B cell (primary cell): Measurements from ENCODE around the gene KCNG4. TPM values are rescaled to one million over a fixed set of nuclear protein-coding genes. Genes with fewer than 3 reads are reported as not detected.

Source experiments
- ATAC-seq: fragments of 200-7000 bp; cut with Tn5 transposase; one replicate; pipeline ENCODE4 v1.10.0; 2021; ENCODE audit warnings: low read depth, mild to moderate bottlenecking, moderate number of reproducible peaks, moderate library complexity
- CTCF ChIA-PET: fragments of 350-600 bp; sonication (Branson Sonifier 250); formaldehyde crosslinking; loops from one replicate; lab custom pipeline; 2021; ENCODE audit warnings: antibody characterized with exemption, inconsistent platforms; lab: Charles Lee
- POLR2A ChIA-PET: fragments of 350-600 bp; sonication (Branson Sonifier 250); formaldehyde crosslinking; loops from one replicate; lab custom pipeline; 2021; ENCODE audit warnings: antibody characterized with exemption; lab: Charles Lee
- DNase-seq: peaks from one replicate; pipeline ENCODE4 v3.0.0; 2013
- H2AFZ ChIP-seq: 2 replicates; pipeline ENCODE4 v1.6.1; 2012; ENCODE audit warnings: mild to moderate bottlenecking, low read depth, low read length; ENCODE audit not compliant: insufficient read depth, poor library complexity, severe bottlenecking
- H3K27ac ChIP-seq, 2 donors: 1 replicate in 1 of 2; 2 replicates in 1 of 2; pipeline ENCODE4 v1.5.1; 2012 to 2013; ENCODE audit warnings: low read length in 2 of 2, mild to moderate bottlenecking in 2 of 2, moderate library complexity in 1 of 2
- H3K27me3 ChIP-seq, 4 experiments: fragments of 200-600 bp in 1 of 4; sonication (generic) in 1 of 4; replicated peaks in 1 of 4; 1 replicate in 2 of 4; 2 replicates in 2 of 4; pipeline versions ENCODE4 v1.6.1 to v1.7.0; 2013 to 2016; ENCODE audit warnings: low read length in 3 of 4, mild to moderate bottlenecking in 2 of 4, mixed read lengths in 1 of 4, moderate library complexity in 1 of 4; ENCODE audit not compliant: insufficient read depth in 4 of 4, control insufficient read depth in 3 of 4; ENCODE audit errors: control extremely low read depth in 1 of 4
- H3K36me3 ChIP-seq, 2 experiments: replicated peaks in 1 of 2; 1 replicate in 1 of 2; 2 replicates in 1 of 2; pipeline versions ENCODE4 v1.6.1 to v1.7.1; 2013; ENCODE audit warnings: low read length in 1 of 2; ENCODE audit not compliant: insufficient read depth in 2 of 2, control insufficient read depth in 1 of 2; ENCODE audit errors: control extremely low read depth in 1 of 2, extremely low read depth in 1 of 2
- H3K4me1 ChIP-seq, 2 donors: fragments of 200-600 bp in 1 of 2; sonication (generic) in 1 of 2; 1 replicate in 1 of 2; 2 replicates in 1 of 2; pipeline versions ENCODE4 v1.5.1 to v1.6.1; 2013 to 2017; ENCODE audit warnings: low read length in 2 of 2; ENCODE audit not compliant: control insufficient read depth in 2 of 2, insufficient read depth in 2 of 2
- H3K4me2 ChIP-seq: replicated peaks from 2 replicates; pipeline ENCODE3; 2012; ENCODE audit warnings: mild to moderate bottlenecking, low read depth, low read length; ENCODE audit not compliant: poor library complexity, severe bottlenecking
- H3K4me3 ChIP-seq, 5 experiments: fragments of 200-600 bp in 1 of 5; sonication (generic) in 1 of 5; 1 replicate in 3 of 5; 2 replicates in 2 of 5; pipeline versions ENCODE4 v1.5.1 to v1.7.0; 2011 to 2016; ENCODE audit warnings: low read length in 4 of 5, mild to moderate bottlenecking in 4 of 5, low read depth in 2 of 5, control low read depth in 1 of 5, moderate library complexity in 1 of 5; ENCODE audit not compliant: insufficient read depth in 1 of 5; ENCODE audit errors: control extremely low read depth in 1 of 5, extremely low read depth in 1 of 5
- H3K79me2 ChIP-seq: fragments of 200-600 bp; sonication (generic); one replicate; pipeline ENCODE4 v1.6.0; 2016; ENCODE audit warnings: low read length; ENCODE audit not compliant: control insufficient read depth, insufficient read depth
- H3K9ac ChIP-seq: fragments of 200-600 bp; sonication (generic); 2 replicates; pipeline ENCODE4 v1.6.1; 2017; ENCODE audit warnings: mild to moderate bottlenecking, low read length, moderate library complexity
- H3K9me3 ChIP-seq, 3 donors: one replicate each; pipeline versions ENCODE4 v1.6.1 to v1.7.1; 2013; ENCODE audit warnings: low read length in 2 of 3; ENCODE audit not compliant: control insufficient read depth in 2 of 3, insufficient read depth in 1 of 3; ENCODE audit errors: control extremely low read depth in 1 of 3
- H4K20me1 ChIP-seq: 2 replicates; pipeline ENCODE4 v1.6.0; 2012; ENCODE audit warnings: mild to moderate bottlenecking, low read length; ENCODE audit not compliant: insufficient read depth, control insufficient read depth, poor library complexity, severe bottlenecking
- H3K27ac Mint-ChIP-seq: one replicate; pipeline ENCODE4 v1.8.0; 2021; ENCODE audit warnings: mixed read lengths
- H3K27me3 Mint-ChIP-seq: one replicate; pipeline ENCODE4 v1.8.0; 2021; ENCODE audit warnings: mixed read lengths
- H3K4me1 Mint-ChIP-seq: one replicate; pipeline ENCODE4 v1.8.0; 2021; ENCODE audit warnings: mixed read lengths
- H3K4me3 Mint-ChIP-seq: one replicate; pipeline ENCODE4 v1.8.0; 2021; ENCODE audit warnings: mixed read lengths
- H3K9me3 Mint-ChIP-seq: one replicate; pipeline ENCODE4 v1.8.0; 2022; ENCODE audit warnings: mixed read lengths; ENCODE audit not compliant: insufficient read depth
- CTCF ChIP-seq: fragments of 200-600 bp; IDR thresholded peaks from one replicate; pipeline ENCODE4 v1.8.0; 2022; ENCODE audit warnings: antibody characterized with exemption, mild to moderate bottlenecking
- EZH2 ChIP-seq: IDR thresholded peaks from 2 replicates; pipeline ENCODE4 v1.6.1; 2012; ENCODE audit warnings: borderline replicate concordance, low read depth, mild to moderate bottlenecking, moderate library complexity, low read length; ENCODE audit not compliant: insufficient read depth, poor library complexity, severe bottlenecking
- WGBS: methylation state at CpG from one replicate; pipeline ENCODE4 v1.1.5; 2013; ENCODE audit warnings: missing lambda C conversion rate; ENCODE audit not compliant: insufficient coverage; 5-methylcytosine and 5-hydroxymethylcytosine counted together
- intact Hi-C: fragments of 100-400 bp; cut with micrococcal nuclease; formaldehyde crosslinking; loops from one replicate; pipeline ENCODE4 v1.10.0; 2022
- polyA plus RNA-seq: library from polyadenylated mRNA; depleted of rRNA; stranded (reverse); fragments of >200 nt; gene quantifications from 2 replicates; pipeline ENCODE4 v1.2.3, GENCODE V29; 2012
- total RNA-seq, 2 donors: library from RNA; stranded (reverse); fragments of 120-200 nt in 1 of 2; gene quantifications; 1 replicate in 1 of 2; 2 replicates in 1 of 2; pipeline versions ENCODE4 v1.2.3 to v1.2.4, GENCODE V29; 2013 to 2022

The KCNG4 gene
- total and polyA plus RNA-seq, 2 donors (not counting 1 experiment from before 2014, with no cell fraction given) = not detected

GRCh38 chr16:84178892-84179611 is 60.8 kb downstream of the KCNG4 start:
- CTCF ChIA-PET = interaction anchor here (1.1 to 1.2 kb wide), 2 partner anchors 8 to 95 kb away, joined by 3 to 4 read pairs; partner anchors contain the start of gene TAF1C
- peak overlapping the region; percentile 32 for H3K27ac Mint-ChIP-seq
- WGBS = 97% methylated on average over 28 of the region's 28 CpGs

More at GRCh38 chr16:84178892-84179611, 60.8 kb downstream of the KCNG4 start:
- peaks cover 6% of the 10 kb centered on the region for H4K20me1 ChIP-seq
- H2AFZ ChIP-seq = no peak overlapping the region
- peaks cover 0 to 3% of the 10 kb centered on the region in 2 donors for H3K4me1 ChIP-seq
- no peak overlapping the region for H3K4me3 ChIP-seq
- H3K36me3 ChIP-seq = peaks cover 0 to 56% of the 10 kb centered on the region in 2 experiments
- no peak overlapping the region for H3K27ac ChIP-seq
- ATAC-seq = no peak
- no peak overlapping the region for H3K4me2 ChIP-seq
- Mint-ChIP-seq H3K4me3 (no peak overlapping the region), H3K4me1 (peaks cover 6% of the 10 kb centered on the region), H3K27me3 (no peaks in the 10 kb centered on the region), H3K9me3 (no peaks in the 10 kb centered on the region)
- POLR2A ChIA-PET = no interaction called here
- H3K9me3 ChIP-seq = no peaks in the 10 kb centered on the region
- intact Hi-C loops = no loop called here
- H3K27me3 ChIP-seq = no peaks in the 10 kb centered on the region
- H3K79me2 ChIP-seq = peaks cover 8% of the 10 kb centered on the region
- H3K9ac ChIP-seq = no peak overlapping the region
- peak; percentile 6 for DNase-seq
- no peak for TF ChIP-seq EZH2
- TF ChIP-seq CTCF = no peak
